ENCODE data around the gene TSFM.

TSFM gene

GRCh38 chr12:57782608-57783465 lies at the start of gene TSFM:
TSS of gene TSFM (plus strand) at chr12:57782787. CDS start at chr12:57782802, 15 bp downstream.
- Histone ChIP-seq H3K27ac (ENCODE audit: low read length) (peak within 1 kb of the TSS; percentile 80), H3K4me2 (ENCODE audit: insufficient read depth, low read length) (peak within 1 kb of the TSS; percentile 72), H2AFZ (ENCODE audit: low read depth, low read length) (peak within 1 kb of the TSS; percentile 87), H3K9me3 (ENCODE audit: insufficient read depth, low read length, severe bottlenecking) (no peaks in the 10 kb centered on the region), H3K36me3 (ENCODE audit: insufficient read depth, low read length) (peaks cover 43% of the 10 kb centered on the region), H3K4me1 (ENCODE audit: insufficient read depth, low read length) (peaks cover 35% of the 10 kb centered on the region), H3K9ac (ENCODE audit: low read depth, low read length) (peak within 1 kb of the TSS; percentile 74), H3K27me3 (ENCODE audit: insufficient read depth, low read length, poor library complexity) (no peaks in the 10 kb centered on the region), H3K4me3 (ENCODE audit: low read depth in 1 of 2, low read length in 2 of 2) (peak within 1 kb of the TSS; percentile 87 to 88), H4K20me1 (ENCODE audit: insufficient read depth, low read length) (no peaks in the 10 kb centered on the region; the same call in 1 of the 2 replicates), H3K79me2 (ENCODE audit: insufficient read depth, low read length) (peaks cover 22% of the 10 kb centered on the region)
- peak; percentile 95 for ATAC-seq (ENCODE audit: insufficient read depth, low read depth)
- TF ChIP-seq CTCF (IDR thresholded peaks at IDR 0.05; ENCODE audit: borderline replicate concordance, extremely low read depth, low read length, poor library complexity, severe bottlenecking) (peak; percentile 98), EZH2 (IDR thresholded peaks at IDR 0.05; ENCODE audit: borderline replicate concordance, low read depth, low read length, severe bottlenecking) (no peak)
- peak; percentile 95 for DNase-seq

- no peaks in the 10 kb centered on the region for H3K27me3 ChIP-seq (ENCODE audit: insufficient read depth, low read length, poor library complexity)
- no peak for ATAC-seq (ENCODE audit: insufficient read depth, low read depth)
These were observed 48.7 kb upstream of the TSFM start for GRCh38 chr12:57733928-57734327.

GRCh38 chr12:57734591-57734990 lies 48.0 kb upstream of the TSFM start:
- Histone ChIP-seq H4K20me1 (ENCODE audit: insufficient read depth, low read length) (peaks cover 12% of the 10 kb centered on the region), H3K9ac (ENCODE audit: low read depth, low read length) (no peak overlapping the region), H3K4me2 (ENCODE audit: insufficient read depth, low read length) (no peak overlapping the region), H3K4me3 (ENCODE audit: low read depth in 1 of 2, low read length in 2 of 2) (no peak overlapping the region), H3K79me2 (ENCODE audit: insufficient read depth, low read length) (peaks cover 9% of the 10 kb centered on the region), H3K9me3 (ENCODE audit: insufficient read depth, low read length, severe bottlenecking) (no peaks in the 10 kb centered on the region), H3K27me3 (ENCODE audit: insufficient read depth, low read length, poor library complexity) (no peaks in the 10 kb centered on the region), H3K36me3 (ENCODE audit: insufficient read depth, low read length) (peaks cover 62% of the 10 kb centered on the region), H3K27ac (ENCODE audit: low read length) (no peak overlapping the region), H3K4me1 (ENCODE audit: insufficient read depth, low read length) (peaks cover 8% of the 10 kb centered on the region), H2AFZ (ENCODE audit: low read depth, low read length) (no peak overlapping the region)
- no peak for DNase-seq
- no peak for ATAC-seq (ENCODE audit: insufficient read depth, low read depth)
- TF ChIP-seq EZH2 (IDR thresholded peaks at IDR 0.05; ENCODE audit: borderline replicate concordance, low read depth, low read length, severe bottlenecking) (no peak), CTCF (IDR thresholded peaks at IDR 0.05; ENCODE audit: borderline replicate concordance, extremely low read depth, low read length, poor library complexity, severe bottlenecking) (no peak)

More at GRCh38 chr12:57733928-57734327, 48.7 kb upstream of the TSFM start:
- no peak overlapping the region for H3K4me2 ChIP-seq (ENCODE audit: insufficient read depth, low read length)
- no peak for DNase-seq
- no peak overlapping the region for H3K27ac ChIP-seq (ENCODE audit: low read length)
- H3K9ac ChIP-seq (ENCODE audit: low read depth, low read length): no peak overlapping the region
- peaks cover 2% of the 10 kb centered on the region for H3K79me2 ChIP-seq (ENCODE audit: insufficient read depth, low read length)
- H3K9me3 ChIP-seq (ENCODE audit: insufficient read depth, low read length, severe bottlenecking): no peaks in the 10 kb centered on the region
- no peak overlapping the region for H3K4me3 ChIP-seq (ENCODE audit: low read depth in 1 of 2, low read length in 2 of 2)
- peaks cover 5% of the 10 kb centered on the region for H4K20me1 ChIP-seq (ENCODE audit: insufficient read depth, low read length)
- H2AFZ ChIP-seq (ENCODE audit: low read depth, low read length): no peak overlapping the region
- H3K4me1 ChIP-seq (ENCODE audit: insufficient read depth, low read length): peaks cover 1% of the 10 kb centered on the region; the same call in 1 of the 2 replicates
- TF ChIP-seq CTCF (IDR thresholded peaks at IDR 0.05; ENCODE audit: borderline replicate concordance, extremely low read depth, low read length, poor library complexity, severe bottlenecking) (no peak), EZH2 (IDR thresholded peaks at IDR 0.05; ENCODE audit: borderline replicate concordance, low read depth, low read length, severe bottlenecking) (no peak)
- H3K36me3 ChIP-seq (ENCODE audit: insufficient read depth, low read length): peaks cover 65% of the 10 kb centered on the region
